Activated naive CD8-positive, alpha-beta T cell treated with anti-CD3 and anti-CD28 coated beads, Interleukin-2, amount 50 U/mL, for 24 hours (primary cell): ENCODE data around the gene LARGE1.

Source experiments
- ATAC-seq: fragments of 150-1000 bp; cut with Tn5 transposase; one replicate; pipeline ENCODE4 v1.10.0; 2021
- DNase-seq: peaks from one replicate; pipeline ENCODE4 v3.0.0; 2021
- H3K27ac Mint-ChIP-seq: one replicate; pipeline ENCODE4 v1.8.0; 2021; ENCODE audit warnings: mild to moderate bottlenecking, mixed read lengths
- H3K27me3 Mint-ChIP-seq: one replicate; pipeline ENCODE4 v1.8.0; 2021; ENCODE audit warnings: mixed read lengths
- H3K36me3 Mint-ChIP-seq: one replicate; pipeline ENCODE4 v1.8.0; 2021; ENCODE audit warnings: low read depth, mixed read lengths
- H3K4me1 Mint-ChIP-seq: one replicate; pipeline ENCODE4 v1.8.0; 2021; ENCODE audit warnings: mixed read lengths
- H3K4me3 Mint-ChIP-seq: one replicate; pipeline ENCODE4 v1.8.0; 2021; ENCODE audit warnings: mild to moderate bottlenecking, moderate library complexity, mixed read lengths
- H3K9me3 Mint-ChIP-seq: one replicate; pipeline ENCODE4 v1.8.0; 2021; ENCODE audit warnings: mixed read lengths

The LARGE1 gene

GRCh38 chr22:33757041-33757801, 163.1 kb downstream of the LARGE1 start:
- Mint-ChIP-seq H3K27ac (no peak overlapping the region), H3K9me3 (peaks cover 38% of the 10 kb centered on the region), H3K36me3 (peaks cover 7% of the 10 kb centered on the region), H3K4me1 (no peaks in the 10 kb centered on the region), H3K27me3 (no peaks in the 10 kb centered on the region), H3K4me3 (no peak overlapping the region)
- no peak for ATAC-seq
- DNase-seq: no peak

GRCh38 chr22:33756508-33756949, 163.7 kb downstream of the LARGE1 start:
- ATAC-seq (no peak), DNase-seq (no peak)
- H3K4me3 Mint-ChIP-seq: no peak overlapping the region
- peaks cover 41% of the 10 kb centered on the region for H3K9me3 Mint-ChIP-seq
- H3K4me1 Mint-ChIP-seq: no peaks in the 10 kb centered on the region
- no peak overlapping the region for H3K27ac Mint-ChIP-seq
- peaks cover 7% of the 10 kb centered on the region for H3K36me3 Mint-ChIP-seq
- no peaks in the 10 kb centered on the region for H3K27me3 Mint-ChIP-seq

GRCh38 chr22:33748714-33749113, 171.6 kb downstream of the LARGE1 start:
- H3K27me3 Mint-ChIP-seq: no peaks in the 10 kb centered on the region
- H3K9me3 Mint-ChIP-seq: peaks cover 7% of the 10 kb centered on the region
- no peak overlapping the region for H3K27ac Mint-ChIP-seq
- H3K36me3 Mint-ChIP-seq: no peaks in the 10 kb centered on the region
- DNase-seq (no peak), ATAC-seq (no peak)
- no peaks in the 10 kb centered on the region for H3K4me1 Mint-ChIP-seq
- no peak overlapping the region for H3K4me3 Mint-ChIP-seq

DNA sequence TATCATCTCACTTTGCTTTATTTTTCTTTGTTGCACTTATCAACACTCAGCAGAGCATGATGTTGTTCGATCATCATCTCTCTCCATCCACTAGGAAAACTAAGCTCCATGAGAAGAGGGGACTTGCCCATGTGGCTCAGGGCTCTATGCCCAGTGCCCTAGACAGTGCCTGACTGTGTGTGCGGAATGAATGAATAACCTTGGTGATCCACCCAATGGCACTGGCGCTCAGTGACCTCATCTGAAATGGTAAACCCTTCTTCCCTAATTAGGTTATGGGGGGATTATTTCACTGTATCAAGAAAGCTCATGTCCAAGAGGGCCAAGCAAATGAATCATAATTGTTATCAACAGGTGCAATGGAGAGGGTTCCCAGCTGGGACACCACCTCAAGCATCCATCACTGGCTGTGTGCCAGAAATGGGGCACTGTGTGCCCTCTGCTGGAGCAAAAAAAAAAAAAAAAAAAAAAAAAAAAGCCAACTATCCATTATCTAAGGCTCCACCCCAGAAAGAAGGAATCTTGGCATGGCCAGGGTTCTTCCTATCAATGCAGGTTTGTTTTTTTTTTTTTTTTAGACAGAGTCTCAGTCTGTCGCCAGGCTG, 172.6 kb downstream of the LARGE1 start:
- Mint-ChIP-seq H3K9me3 (peaks cover 7% of the 10 kb centered on the region), H3K27me3 (no peaks in the 10 kb centered on the region), H3K4me1 (no peaks in the 10 kb centered on the region), H3K36me3 (no peaks in the 10 kb centered on the region), H3K4me3 (no peak overlapping the region), H3K27ac (no peak overlapping the region)
- ATAC-seq (no peak), DNase-seq (no peak)

- ATAC-seq (no peak), DNase-seq (no peak)
- Mint-ChIP-seq H3K27ac (no peak overlapping the region), H3K4me1 (no peaks in the 10 kb centered on the region), H3K36me3 (no peaks in the 10 kb centered on the region), H3K9me3 (peaks cover 2% of the 10 kb centered on the region), H3K4me3 (no peak overlapping the region), H3K27me3 (no peaks in the 10 kb centered on the region)
Measured at GRCh38 chr22:33747029-33747428, 173.2 kb downstream of the LARGE1 start.

GRCh38 chr22:33746501-33746928, 173.8 kb downstream of the LARGE1 start:
- no peaks in the 10 kb centered on the region for H3K27me3 Mint-ChIP-seq
- no peak overlapping the region for H3K4me3 Mint-ChIP-seq
- no peaks in the 10 kb centered on the region for H3K36me3 Mint-ChIP-seq
- H3K27ac Mint-ChIP-seq: no peak overlapping the region
- ATAC-seq: no peak
- no peak for DNase-seq
- H3K4me1 Mint-ChIP-seq: no peaks in the 10 kb centered on the region
- H3K9me3 Mint-ChIP-seq: no peaks in the 10 kb centered on the region

DNA sequence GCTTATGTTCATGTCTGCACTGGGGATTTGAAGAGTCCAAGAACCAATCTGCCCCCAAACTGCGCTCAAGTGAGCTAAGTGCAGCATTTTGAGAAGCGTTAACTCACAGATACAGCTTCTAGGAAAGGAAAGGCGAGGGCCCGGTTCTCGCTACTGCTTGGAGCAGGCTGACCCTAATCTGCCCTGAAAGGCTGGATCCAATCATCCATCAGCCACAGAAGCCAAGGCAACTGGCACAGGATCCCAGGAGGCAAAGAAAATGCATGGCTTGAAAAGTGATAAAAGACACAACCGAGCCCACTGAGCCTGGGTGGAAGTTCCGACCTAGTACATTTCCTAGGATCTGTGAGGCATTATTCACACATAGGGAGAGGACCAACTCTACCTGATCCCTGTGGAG, 174.8 kb downstream of the LARGE1 start:
- Mint-ChIP-seq H3K27ac (no peak overlapping the region), H3K4me1 (no peaks in the 10 kb centered on the region), H3K27me3 (no peaks in the 10 kb centered on the region), H3K36me3 (no peaks in the 10 kb centered on the region), H3K9me3 (no peaks in the 10 kb centered on the region), H3K4me3 (no peak overlapping the region)
- ATAC-seq (no peak), DNase-seq (no peak)

DNA sequence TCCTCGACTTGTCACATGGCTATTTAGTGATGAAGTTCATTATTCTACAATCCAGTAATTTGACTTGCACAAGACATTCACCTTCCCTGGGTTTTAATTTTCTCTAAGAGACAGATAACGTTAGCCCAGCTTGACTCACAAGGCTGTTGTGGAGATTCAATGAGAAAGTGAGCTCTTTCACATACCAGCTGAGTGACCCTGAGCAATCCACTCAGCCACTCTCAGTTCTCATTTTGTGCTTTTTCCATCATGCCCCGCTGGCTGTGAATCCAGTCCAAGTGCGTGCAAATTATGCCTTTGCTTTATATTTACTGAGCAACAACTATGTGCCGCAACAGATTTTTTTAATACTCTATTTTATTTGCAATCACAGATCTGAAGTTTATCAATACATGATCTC, 176.5 kb downstream of the LARGE1 start:
- Mint-ChIP-seq H3K27me3 (no peaks in the 10 kb centered on the region), H3K4me1 (no peaks in the 10 kb centered on the region), H3K4me3 (no peak overlapping the region), H3K27ac (no peak overlapping the region), H3K9me3 (no peaks in the 10 kb centered on the region), H3K36me3 (no peaks in the 10 kb centered on the region)
- no peak for DNase-seq
- ATAC-seq: no peak

DNA sequence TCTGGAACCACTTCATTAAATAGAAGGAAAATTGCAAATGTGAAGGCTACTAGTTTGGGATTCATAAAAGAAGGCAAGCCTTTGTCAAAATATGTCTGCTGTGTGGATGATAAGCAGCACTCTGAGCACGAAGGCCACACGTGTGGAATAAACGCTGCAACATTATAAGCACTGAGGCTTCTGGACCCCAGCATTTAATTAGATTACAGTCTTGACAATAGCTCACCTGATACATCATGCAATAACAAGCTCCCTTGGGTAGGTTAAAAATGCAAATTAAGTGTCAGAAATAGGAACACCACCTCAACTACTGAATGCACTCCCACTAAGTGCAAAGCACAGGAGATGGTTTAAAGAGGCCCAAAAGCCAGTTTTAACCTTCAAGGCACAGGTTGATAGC, 179.3 kb downstream of the LARGE1 start:
- ATAC-seq: no peak
- Mint-ChIP-seq H3K27me3 (no peaks in the 10 kb centered on the region), H3K36me3 (no peaks in the 10 kb centered on the region), H3K9me3 (no peaks in the 10 kb centered on the region), H3K27ac (no peak overlapping the region), H3K4me1 (no peaks in the 10 kb centered on the region), H3K4me3 (no peak overlapping the region)
- DNase-seq: no peak

- ATAC-seq: no peak
- H3K36me3 Mint-ChIP-seq: no peaks in the 10 kb centered on the region
- H3K27me3 Mint-ChIP-seq: no peaks in the 10 kb centered on the region
- no peak overlapping the region for H3K4me3 Mint-ChIP-seq
- no peaks in the 10 kb centered on the region for H3K4me1 Mint-ChIP-seq
- no peak for DNase-seq
- no peaks in the 10 kb centered on the region for H3K9me3 Mint-ChIP-seq
- no peak overlapping the region for H3K27ac Mint-ChIP-seq
Measured at GRCh38 chr22:33739516-33739915, 180.8 kb downstream of the LARGE1 start.

DNA sequence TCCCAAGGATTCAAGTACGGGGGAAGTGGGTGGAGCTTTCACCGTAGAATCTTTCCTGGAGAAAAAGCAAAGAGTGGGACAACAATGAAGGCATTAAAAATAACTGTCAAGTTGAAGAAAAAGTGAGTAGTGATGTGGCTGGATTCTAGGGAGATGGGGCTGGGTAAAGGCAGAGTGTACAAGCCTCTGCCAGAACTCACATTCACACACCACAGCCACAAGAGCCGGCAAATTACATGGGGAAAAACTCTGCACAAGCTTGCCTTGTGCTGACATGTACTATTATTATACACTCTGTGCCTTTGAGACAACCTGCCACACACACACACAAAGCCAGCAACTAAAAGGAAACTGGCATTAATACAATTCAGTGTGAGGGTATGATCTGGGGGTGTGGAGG, 182.6 kb downstream of the LARGE1 start:
- no peak overlapping the region for H3K4me3 Mint-ChIP-seq
- no peak for ATAC-seq

DNA sequence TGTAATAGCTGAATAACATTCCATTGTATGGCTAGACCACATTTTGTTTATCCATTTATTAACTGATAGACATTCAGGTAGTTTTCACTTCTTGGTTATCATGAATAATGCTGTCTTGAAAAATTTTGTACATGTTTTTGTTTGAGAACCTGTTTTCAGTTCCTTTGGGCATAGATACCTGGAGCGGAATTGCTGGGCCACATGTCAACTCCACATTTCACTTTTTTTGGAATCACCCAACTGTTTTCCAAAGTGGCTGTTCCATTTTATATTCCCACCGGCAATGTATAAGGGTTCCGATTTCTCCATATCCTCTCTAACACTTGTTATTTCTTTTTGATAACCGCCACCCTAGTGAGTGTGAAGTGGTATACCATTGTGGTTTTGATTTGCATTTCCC, 184.3 kb downstream of the LARGE1 start:
- no peaks in the 10 kb centered on the region for H3K4me1 Mint-ChIP-seq
- no peak overlapping the region for H3K27ac Mint-ChIP-seq
- no peak overlapping the region for H3K4me3 Mint-ChIP-seq
- H3K27me3 Mint-ChIP-seq: no peaks in the 10 kb centered on the region
- no peaks in the 10 kb centered on the region for H3K9me3 Mint-ChIP-seq
- no peak for DNase-seq
- no peak for ATAC-seq
- H3K36me3 Mint-ChIP-seq: no peaks in the 10 kb centered on the region

More for the DNA sequence above, 182.6 kb downstream of the LARGE1 start:
- Mint-ChIP-seq H3K27me3 (no peaks in the 10 kb centered on the region), H3K9me3 (no peaks in the 10 kb centered on the region), H3K4me1 (no peaks in the 10 kb centered on the region), H3K36me3 (no peaks in the 10 kb centered on the region), H3K27ac (no peak overlapping the region)
- DNase-seq: no peak

DNA sequence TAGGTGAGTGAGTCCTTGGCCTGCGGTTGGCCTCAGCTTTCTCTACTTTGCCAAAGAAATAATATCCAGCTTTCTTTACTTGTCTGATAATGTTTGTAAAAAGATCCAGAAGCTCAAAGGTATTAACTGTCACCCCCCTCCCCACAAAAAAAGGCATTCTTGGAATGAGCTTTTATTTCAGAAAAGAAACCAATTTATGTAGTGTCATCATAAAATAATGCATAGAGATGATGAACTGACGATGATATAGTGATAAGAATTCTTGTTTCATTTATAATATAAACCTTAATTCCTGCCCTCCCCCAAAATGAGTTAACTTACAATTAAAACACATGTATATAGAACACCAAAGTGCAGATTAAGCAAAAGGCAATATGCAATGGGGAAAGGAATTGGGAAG, 191.4 kb downstream of the LARGE1 start:
- H3K4me3 Mint-ChIP-seq: no peak overlapping the region
- no peak for ATAC-seq
- no peaks in the 10 kb centered on the region for H3K4me1 Mint-ChIP-seq
- no peak overlapping the region for H3K27ac Mint-ChIP-seq
- H3K36me3 Mint-ChIP-seq: no peaks in the 10 kb centered on the region
- no peak for DNase-seq
- H3K9me3 Mint-ChIP-seq: peaks cover 5% of the 10 kb centered on the region
- H3K27me3 Mint-ChIP-seq: no peaks in the 10 kb centered on the region

DNA sequence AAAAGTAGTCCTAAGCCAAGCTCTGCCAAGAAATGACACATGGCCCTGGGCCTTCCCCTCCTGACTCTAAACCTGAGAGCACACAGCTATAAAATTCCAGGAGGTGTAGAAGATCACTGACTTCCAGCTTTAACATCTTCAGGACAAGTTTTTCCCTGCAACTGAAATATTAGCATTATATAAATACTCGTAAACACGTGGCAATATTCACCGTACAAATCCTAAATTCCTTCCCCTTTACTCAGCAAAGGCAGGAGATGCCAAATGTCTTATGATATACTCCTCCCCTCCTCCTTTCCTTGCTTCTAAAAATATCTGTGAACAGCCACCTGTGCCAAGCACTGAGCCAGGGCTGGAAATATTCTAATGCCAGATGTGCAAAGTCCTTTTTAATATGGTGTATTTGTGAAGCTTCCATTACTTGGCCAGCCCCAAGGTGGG, 194.0 kb downstream of the LARGE1 start:
- H3K27me3 Mint-ChIP-seq: no peaks in the 10 kb centered on the region
- H3K4me1 Mint-ChIP-seq: no peaks in the 10 kb centered on the region
- ATAC-seq (no peak), DNase-seq (no peak)
- no peaks in the 10 kb centered on the region for H3K36me3 Mint-ChIP-seq
- H3K4me3 Mint-ChIP-seq: no peak overlapping the region
- H3K9me3 Mint-ChIP-seq: peaks cover 5% of the 10 kb centered on the region
- no peak overlapping the region for H3K27ac Mint-ChIP-seq

DNA sequence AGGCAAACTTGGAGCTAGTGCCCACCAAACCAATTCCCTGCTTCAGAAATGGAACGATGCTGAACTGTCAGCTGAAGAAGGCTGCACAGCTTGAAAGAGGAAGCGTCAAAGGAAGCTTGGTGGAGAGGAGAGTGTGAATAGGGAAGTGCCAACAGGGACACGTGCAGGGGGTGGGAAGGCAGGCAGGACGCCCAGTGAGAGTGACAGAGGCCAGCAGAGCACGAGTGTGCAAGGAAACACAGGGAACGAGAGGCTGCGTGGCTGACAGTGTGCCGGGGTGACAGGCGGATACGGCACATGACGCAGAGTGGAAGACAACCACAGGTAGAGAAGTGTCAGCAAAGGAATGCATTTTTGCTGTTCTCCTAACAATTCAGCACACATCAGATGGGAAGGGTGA, 196.4 kb downstream of the LARGE1 start:
- H3K4me1 Mint-ChIP-seq: no peaks in the 10 kb centered on the region

More for the DNA sequence above, 196.4 kb downstream of the LARGE1 start:
- peaks cover 9% of the 10 kb centered on the region for H3K9me3 Mint-ChIP-seq
- no peaks in the 10 kb centered on the region for H3K36me3 Mint-ChIP-seq
- no peaks in the 10 kb centered on the region for H3K27me3 Mint-ChIP-seq
- ATAC-seq (no peak), DNase-seq (no peak)
- no peak overlapping the region for H3K4me3 Mint-ChIP-seq
- H3K27ac Mint-ChIP-seq: no peak overlapping the region
